GM12892 (cell line): ENCODE measurements around the gene AP3M1.
A peak's percentile ranks its signal among the peaks of the same experiment; 100 is the strongest.
"Not testable (repeated sequence)": the region's sequence is repeated elsewhere in the genome, so short reads cannot be mapped to it uniquely, and the experiment has no call there.

Experiments
- DNase-seq: peaks from one replicate; pipeline ENCODE4 v3.0.0; 2011; ENCODE audit not compliant: insufficient read length
- FAIRE-seq: peaks from 2 replicates; lab custom pipeline; 2011; peaks lifted over from hg19 to GRCh38; lab: Jason Lieb, UNC
- POLR2A ChIP-seq: IDR thresholded peaks from 2 replicates; pipeline ENCODE4 v1.6.1; 2011; ENCODE audit warnings: low read depth, low read length, control low read depth
- POLR2AphosphoS5 ChIP-seq: IDR thresholded peaks from 2 replicates; pipeline ENCODE4 v1.6.1; 2011; ENCODE audit warnings: low read depth, low read length, control low read depth
- TAF1 ChIP-seq: IDR thresholded peaks from 2 replicates; pipeline ENCODE4 v1.6.1; 2011; ENCODE audit warnings: low read depth, mild to moderate bottlenecking, control low read depth, low read length, borderline replicate concordance

Gene AP3M1

DNA sequence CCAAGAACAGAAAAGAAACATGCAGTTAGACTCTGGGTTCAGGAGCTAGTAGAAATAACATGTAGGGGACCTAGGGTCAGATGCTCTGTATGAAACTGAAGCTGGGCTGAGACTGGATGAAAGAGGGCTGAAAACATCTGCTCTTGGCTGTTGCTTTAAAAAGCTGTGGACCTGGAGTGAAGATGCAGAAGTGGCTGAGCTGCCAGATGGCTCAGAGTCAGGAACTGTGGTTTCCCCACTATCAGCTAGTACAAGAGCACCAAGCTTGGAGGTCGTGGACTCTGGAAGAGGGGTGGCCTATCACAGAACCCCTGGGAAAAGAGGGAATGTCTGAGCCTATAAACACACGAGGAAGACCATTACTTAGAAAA, 6.3 kb upstream of the AP3M1 start:
- TF ChIP-seq POLR2AphosphoS5 (no peak), TAF1 (no peak), POLR2A (no peak)
- DNase-seq: peak; percentile 24
- no peak for FAIRE-seq

DNA sequence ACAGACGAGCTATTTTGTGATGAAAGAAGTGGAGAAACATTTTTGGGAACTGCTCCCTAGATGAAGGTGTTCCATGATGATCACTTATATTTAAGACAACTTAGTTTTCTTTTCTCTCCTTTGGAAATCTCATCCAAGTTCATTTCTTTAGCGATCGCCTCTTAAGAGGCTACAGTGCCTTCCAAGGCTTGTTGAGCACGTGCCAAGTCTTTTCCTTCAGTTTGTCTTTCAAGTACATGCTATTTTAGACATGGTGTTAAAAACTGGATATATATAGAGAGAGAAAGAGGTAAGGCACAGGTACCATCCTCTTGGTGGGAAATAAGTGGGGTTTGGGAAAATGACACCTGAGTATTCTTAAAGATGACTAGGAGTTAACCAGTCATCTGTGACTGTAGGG, 3.0 kb upstream of the AP3M1 start:
- no peak for FAIRE-seq
- DNase-seq: no peak
- no peak for TF ChIP-seq POLR2AphosphoS5
- TF ChIP-seq TAF1: no peak
- no peak for TF ChIP-seq POLR2A

DNA sequence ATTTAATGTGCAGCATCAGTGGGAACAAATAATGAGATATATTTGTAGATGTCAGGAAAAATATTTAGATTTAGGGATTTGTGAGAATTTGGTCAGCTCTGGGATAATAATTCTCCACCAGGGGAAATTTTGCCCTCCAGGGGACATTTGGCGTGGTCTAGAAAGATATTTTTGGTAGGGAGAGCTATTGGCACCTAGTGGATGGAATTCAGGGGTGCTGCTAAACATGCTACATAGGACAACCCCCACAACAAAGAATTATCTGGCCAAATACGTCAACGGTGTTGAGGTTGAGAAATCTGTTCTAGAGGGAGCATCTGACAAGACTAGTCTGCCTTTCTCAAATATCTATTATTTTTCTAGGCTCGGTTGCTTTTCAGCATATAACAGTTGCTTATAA, 2.5 kb upstream of the AP3M1 start:
- DNase-seq (no peak), FAIRE-seq (no peak)
- no peak for TF ChIP-seq POLR2A
- no peak for TF ChIP-seq TAF1
- TF ChIP-seq POLR2AphosphoS5: no peak

DNA sequence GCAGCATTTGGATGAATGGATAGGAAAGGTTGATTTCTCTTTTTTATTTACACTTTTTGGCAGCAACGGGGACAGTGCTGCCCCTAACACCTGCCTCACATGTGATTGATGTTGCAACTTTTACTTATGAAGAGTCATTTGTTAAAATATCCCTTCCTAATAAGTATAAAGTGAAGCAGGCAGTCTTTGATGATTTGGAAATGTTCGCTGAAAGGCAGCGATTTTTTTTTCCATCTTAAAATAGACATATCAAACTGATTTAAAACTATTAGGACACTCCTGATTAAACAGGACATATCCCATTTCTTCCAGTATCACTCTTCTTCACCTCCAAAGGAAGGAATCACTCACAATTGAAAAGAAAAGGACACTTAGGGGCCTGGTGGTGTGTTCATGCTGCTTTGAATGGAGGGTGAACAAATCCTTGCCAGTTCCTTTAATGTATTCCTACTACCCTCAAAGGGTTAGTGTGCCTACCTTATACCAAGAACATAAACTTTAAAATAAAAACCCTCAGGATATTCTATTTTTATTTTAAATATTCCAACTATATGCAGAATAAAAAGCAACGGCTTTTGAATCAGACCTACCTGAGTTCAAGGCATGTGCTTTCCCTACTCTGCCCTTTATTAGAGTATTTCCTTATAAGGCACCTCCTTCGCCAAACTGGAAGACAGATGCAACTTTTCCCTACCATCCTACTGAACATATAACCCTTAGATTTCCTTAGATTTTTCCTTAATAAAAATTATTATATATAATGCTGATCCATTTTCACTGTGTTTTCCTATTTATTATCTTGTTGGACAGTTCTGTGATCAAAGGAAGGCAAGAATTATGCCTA, 1.5 kb upstream of the AP3M1 start:
- DNase-seq (no peak), FAIRE-seq (no peak)
- no peak for TF ChIP-seq POLR2AphosphoS5
- no peak for TF ChIP-seq TAF1
- TF ChIP-seq POLR2A: no peak

DNA sequence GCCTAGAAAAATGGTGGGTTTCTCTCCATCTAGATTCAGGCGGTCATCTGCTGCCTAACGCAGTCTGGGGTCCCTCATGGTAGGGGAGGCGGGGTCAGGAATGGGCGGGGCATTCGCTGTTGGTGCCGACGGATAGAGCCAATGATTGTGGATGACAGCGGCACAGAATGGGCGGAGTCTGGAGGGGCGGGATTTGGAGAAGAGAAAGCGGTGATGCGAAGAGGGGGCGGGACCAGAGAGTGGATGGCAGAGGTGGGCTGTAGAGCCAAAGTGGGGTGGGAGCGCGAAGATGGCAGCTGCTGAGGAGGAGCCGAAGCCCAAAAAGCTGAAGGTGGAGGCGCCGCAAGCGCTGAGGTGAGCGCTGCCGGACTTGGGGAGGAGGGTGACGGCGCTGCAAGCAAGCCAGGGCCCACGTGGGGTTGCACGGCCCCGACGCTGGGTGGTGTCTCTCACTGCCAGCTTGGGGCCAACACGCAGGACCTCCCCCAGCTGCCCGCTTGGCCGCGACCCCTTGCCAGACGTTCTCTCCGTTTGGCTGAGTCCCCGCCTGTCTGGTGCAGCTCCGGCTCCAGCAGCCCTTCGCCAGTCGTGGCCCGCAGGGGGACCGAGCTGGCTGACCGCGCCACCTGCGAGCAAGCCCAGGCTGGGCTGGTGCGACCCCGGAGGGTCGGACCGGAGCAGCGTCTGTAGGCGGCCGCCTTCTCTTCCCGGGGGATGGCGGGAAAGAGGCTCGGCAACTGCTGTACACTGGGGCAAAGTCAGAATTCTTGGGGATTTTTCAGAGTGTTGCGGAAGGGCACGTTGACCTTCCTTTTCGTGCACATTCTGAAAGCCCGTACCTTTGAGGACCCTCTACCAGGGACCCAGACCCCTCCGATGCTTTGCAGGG, 606 bp upstream of the AP3M1 start, which contains the start of gene ADK:
Gene ADK, plus strand, starts transcription at position 232 of the 889 bp plus-strand sequence. Its CDS starts 58 bp downstream, at position 290.
- DNase-seq (peak; percentile 84), FAIRE-seq (peak; percentile 98)
- TF ChIP-seq POLR2A: peak; percentile 78
- peak; percentile 12; the same call in 1 of the 2 replicates for TF ChIP-seq TAF1
- TF ChIP-seq POLR2AphosphoS5: peak; percentile 76

DNA sequence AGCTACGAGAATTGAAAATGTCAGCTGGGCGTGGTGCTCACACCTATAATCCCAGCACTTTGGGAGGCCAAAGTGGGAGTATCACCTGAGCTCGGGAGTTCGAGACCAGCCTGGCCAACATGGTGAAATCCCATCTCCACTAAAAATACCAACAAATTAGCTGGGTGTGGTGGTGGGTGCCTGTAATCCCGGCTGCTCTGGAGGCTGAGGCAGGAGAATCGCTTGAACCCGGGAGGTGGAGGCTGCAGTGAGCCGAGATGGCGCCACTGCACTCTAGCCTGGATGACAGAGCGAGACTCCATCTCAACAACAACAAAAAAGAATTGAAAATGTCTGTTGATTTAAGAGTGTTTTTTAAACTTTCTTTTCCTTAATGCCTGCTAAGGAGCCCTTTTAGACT, 3.6 kb downstream of the AP3M1 start:
- not testable (repeated sequence) for FAIRE-seq

DNA sequence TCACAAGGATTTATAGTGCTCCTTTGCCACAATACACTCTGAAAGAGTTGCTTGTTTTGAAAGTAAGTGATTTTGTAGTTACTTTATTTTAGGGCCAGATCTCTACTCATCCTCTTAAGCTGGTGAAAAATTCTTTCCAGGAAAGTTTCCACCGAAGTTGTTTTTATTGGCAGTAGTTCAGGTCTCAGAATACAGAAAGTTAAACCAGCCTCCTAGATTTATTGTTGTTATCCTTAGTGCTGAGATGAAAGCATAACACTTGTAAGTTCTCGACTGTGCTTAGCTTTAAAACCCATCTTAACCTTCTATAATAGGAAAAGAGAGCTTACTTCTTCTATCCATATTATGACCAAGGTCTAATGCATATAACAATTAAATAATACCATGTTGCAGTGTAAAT, 5.5 kb downstream of the AP3M1 start:
- TF ChIP-seq TAF1 (no peak), POLR2A (no peak), POLR2AphosphoS5 (no peak)
- DNase-seq (no peak), FAIRE-seq (no peak)

More for the DNA sequence above, 3.6 kb downstream of the AP3M1 start:
- not testable (repeated sequence) for DNase-seq

DNA sequence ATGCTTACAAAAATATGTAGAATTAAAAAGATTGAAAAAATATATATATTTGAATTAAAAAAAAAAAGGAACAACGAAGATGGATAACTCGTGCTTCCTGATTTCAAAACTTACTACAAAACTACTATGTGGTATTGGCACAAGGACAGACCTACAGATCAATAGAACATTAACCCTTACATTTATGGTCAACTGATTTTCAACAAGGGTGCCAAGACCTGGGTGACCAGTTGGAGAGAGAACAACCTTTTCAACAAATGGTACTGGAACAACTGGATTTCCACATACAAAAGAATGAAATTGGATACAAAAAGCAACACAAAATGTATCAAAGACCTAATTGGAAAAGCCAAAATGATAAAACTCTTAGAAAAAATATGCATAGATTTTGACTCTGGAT, 10.1 kb downstream of the AP3M1 start:
- no peak for TF ChIP-seq POLR2AphosphoS5
- TF ChIP-seq TAF1: no peak
- TF ChIP-seq POLR2A: no peak
- FAIRE-seq: no peak
- DNase-seq: no peak

DNA sequence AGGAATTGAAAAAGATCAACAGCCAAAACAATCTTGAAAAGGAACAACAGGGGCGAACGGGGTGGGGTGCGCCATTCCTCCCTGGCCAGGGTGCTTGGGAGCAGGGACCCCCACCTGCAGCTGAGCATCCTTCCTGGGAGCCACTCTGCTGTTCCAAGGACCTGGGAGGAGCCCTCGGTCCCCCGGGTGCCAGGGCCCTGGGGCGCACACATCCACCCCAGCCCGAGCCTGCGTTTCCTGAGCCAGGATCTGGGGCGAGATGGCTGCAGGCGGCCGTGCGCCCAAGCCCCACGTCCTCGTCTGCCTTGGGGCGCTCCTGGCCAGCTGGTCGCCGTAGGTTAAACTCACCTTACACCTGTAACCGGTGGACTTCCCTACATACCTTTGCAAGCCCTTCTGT, 10.6 kb downstream of the AP3M1 start:
- FAIRE-seq: no peak
- no peak for DNase-seq
- TF ChIP-seq POLR2A (no peak), TAF1 (no peak), POLR2AphosphoS5 (no peak)

DNA sequence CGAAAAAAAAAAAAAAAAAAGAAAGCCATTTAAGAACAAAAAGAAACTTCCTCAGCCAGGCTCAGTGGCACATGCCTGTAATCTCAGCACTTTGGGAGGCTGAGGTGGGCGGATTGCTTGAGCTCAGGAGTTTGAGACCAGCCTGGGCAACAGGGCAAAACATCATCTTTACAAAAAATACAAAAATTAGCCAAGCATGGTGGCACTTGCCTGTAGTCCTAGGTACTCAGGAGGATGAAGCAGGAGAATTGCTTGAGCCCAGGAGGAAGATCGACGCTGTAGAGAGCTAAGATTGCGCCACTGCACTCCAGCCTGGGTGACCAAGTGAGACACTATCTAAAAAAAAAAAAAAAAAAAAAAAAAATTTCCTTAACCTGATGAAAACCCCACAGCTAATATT, 12.0 kb downstream of the AP3M1 start:
- FAIRE-seq, DNase-seq: not testable (repeated sequence)

DNA sequence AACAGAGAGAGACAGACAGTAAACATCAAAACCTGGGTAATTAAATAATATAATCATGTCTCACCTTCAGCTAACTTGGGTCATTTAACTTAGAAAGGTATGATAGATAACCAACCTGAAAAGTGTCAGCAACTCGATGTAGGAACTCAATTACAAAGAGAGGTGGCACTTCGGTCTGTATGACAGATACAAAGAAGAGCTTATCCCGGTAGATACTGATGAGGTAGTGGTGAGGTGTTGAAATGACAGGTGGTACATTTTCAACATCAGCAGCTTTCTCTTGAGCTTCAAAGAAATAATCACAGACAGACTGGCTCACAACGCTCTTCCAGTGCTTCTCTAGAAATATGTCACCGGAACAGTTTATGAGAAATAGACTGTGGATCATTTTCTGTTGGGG, 12.6 kb downstream of the AP3M1 start:
- DNase-seq (no peak), FAIRE-seq (no peak)
- no peak for TF ChIP-seq POLR2AphosphoS5
- TF ChIP-seq TAF1: no peak

DNA sequence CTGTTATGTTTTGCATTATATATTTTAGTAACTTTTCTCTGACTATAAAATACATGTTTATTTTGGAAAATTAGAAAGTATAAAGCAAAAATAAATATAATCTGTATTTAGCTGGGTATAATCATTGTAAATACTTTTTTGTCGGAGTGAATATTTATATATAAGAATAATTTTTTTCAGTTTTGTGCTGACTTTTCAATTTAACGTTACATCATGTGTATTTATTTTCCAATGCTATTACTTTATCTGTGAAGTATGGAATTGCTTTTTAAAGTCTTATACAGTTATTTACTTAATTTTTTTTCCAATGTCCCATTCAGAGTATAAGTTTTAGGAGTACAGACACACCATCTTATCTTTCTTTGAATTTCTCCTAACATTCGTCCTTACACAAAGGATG, 15.2 kb downstream of the AP3M1 start:
- FAIRE-seq (no peak), DNase-seq (no peak)
- TF ChIP-seq POLR2AphosphoS5: no peak
- no peak for TF ChIP-seq TAF1
- no peak for TF ChIP-seq POLR2A
